SU-DHL-6 (cell line): Measurements from ENCODE around the gene ME3.

Experiments used
- H2AFZ ChIP-seq: fragments of 200-600 bp; sonication (generic); 2 replicates; pipeline ENCODE4 v1.6.1; 2014; ENCODE audit warnings: low read depth, mild to moderate bottlenecking, moderate library complexity, mixed read lengths, antibody characterized with exemption, low read length; ENCODE audit not compliant: severe bottlenecking
- H3F3A ChIP-seq: fragments of 200-600 bp; shearing (Covaris generic); 2 replicates; pipeline ENCODE4 v1.6.0; 2016; ENCODE audit warnings: antibody characterized with exemption, mild to moderate bottlenecking; ENCODE audit not compliant: insufficient read depth
- H3K27ac ChIP-seq: fragments of 200-600 bp; sonication (generic); 2 replicates; pipeline ENCODE4 v1.5.1; 2016; ENCODE audit warnings: low read depth, mild to moderate bottlenecking, low read length, moderate library complexity, mixed read lengths
- H3K27me3 ChIP-seq: fragments of 200-600 bp; sonication (generic), shearing (Covaris generic); 2 replicates; pipeline ENCODE4 v1.6.0; 2014; ENCODE audit warnings: mild to moderate bottlenecking, low read length
- H3K36me3 ChIP-seq: fragments of 200-600 bp; sonication (generic); 2 replicates; pipeline ENCODE4 v1.6.1; 2014; ENCODE audit warnings: mild to moderate bottlenecking, low read length, mixed read lengths
- H3K4me2 ChIP-seq: fragments of 300-600, 200-600 bp; shearing (Covaris generic), sonication (generic); 2 replicates; pipeline ENCODE4 v1.6.0; 2014; ENCODE audit warnings: low read length, low read depth, mild to moderate bottlenecking; ENCODE audit not compliant: poor library complexity, severe bottlenecking
- H3K4me3 ChIP-seq: fragments of 200-600 bp; sonication (generic); 2 replicates; pipeline ENCODE4 v1.5.1; 2014; ENCODE audit warnings: antibody characterized with exemption, low read length, mild to moderate bottlenecking, mixed read lengths; ENCODE audit not compliant: insufficient read depth, poor library complexity, severe bottlenecking
- H3K79me2 ChIP-seq: fragments of 200-600 bp; sonication (generic); 2 replicates; pipeline ENCODE4 v1.6.1; 2014; ENCODE audit warnings: mild to moderate bottlenecking, low read length, moderate library complexity; ENCODE audit not compliant: insufficient read depth
- H3K9ac ChIP-seq: fragments of 200-600 bp; sonication (generic); 2 replicates; pipeline ENCODE4 v1.7.0; 2014; ENCODE audit warnings: mild to moderate bottlenecking, low read length
- H3K9me2 ChIP-seq: fragments of 200-600 bp; sonication (generic); replicated peaks from 2 replicates; pipeline ENCODE4 v1.6.1; 2014; ENCODE audit warnings: low read length; ENCODE audit not compliant: insufficient read depth
- H3K9me3 ChIP-seq: fragments of 200-600 bp; sonication (generic); 2 replicates; pipeline ENCODE4 v1.6.1; 2014; ENCODE audit warnings: low read length, mixed read lengths; ENCODE audit not compliant: insufficient read depth
- H4K20me1 ChIP-seq: fragments of 200-600 bp; sonication (generic); 2 replicates; pipeline ENCODE4 v1.6.1; 2014; ENCODE audit warnings: low read depth, mild to moderate bottlenecking, antibody characterized with exemption, low read length, moderate library complexity, mixed read lengths
- EZH2phosphoT487 ChIP-seq: fragments of 200-600 bp; sonication (generic), shearing (Covaris generic); conservative IDR thresholded peaks from 2 replicates; pipeline ENCODE4 v1.6.1; 2018; ENCODE audit warnings: mild to moderate bottlenecking, antibody characterized with exemption, low read length, moderate library complexity, mixed read lengths
- TF ChIP-seq, protein P1 (sequence below): fragments of 200-600 bp; sonication (generic); IDR thresholded peaks from one replicate; pipeline ENCODE4 v1.5.1; 2017; ENCODE audit warnings: antibody characterized with exemption, mild to moderate bottlenecking, low read length, moderate library complexity; ENCODE audit not compliant: insufficient read depth, poor library complexity, severe bottlenecking

ME3 gene

DNA sequence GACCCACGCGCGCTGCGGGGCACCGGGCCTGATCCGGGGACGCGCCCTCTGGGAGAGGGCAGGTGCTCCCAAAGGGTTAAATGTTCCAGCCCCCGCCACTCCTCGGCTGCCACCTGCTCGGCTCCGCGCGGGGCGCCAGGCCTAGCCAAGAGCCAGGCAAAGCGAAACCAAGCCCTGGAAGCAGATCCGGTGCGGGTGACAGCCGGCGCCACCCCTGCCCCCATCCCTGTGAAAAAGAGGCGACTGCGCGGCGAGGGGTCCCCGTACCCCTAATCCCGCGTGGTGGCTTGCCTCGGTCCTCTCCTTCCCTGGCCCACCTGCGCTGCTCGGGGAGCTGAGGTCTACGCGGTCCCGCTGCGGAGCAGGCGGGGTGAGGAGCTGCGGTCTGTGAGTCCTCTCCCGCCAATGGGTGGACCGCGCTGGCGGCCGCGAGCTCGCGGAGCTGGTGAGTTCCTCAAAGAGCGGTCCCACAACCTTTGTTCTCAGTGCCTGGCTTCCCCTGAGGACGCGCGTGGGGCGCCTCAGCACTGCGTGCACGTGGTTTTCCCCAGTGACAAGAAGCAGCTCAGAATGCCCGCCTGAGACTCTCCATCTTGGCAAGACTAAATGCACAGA, at the start of gene ME3:
TSS of gene ME3 (minus strand) at position 610 of the 615 bp plus-strand sequence.
- no peaks in the 10 kb centered on the region for H3K36me3 ChIP-seq
- no peak within 1 kb of the TSS for H3K27ac ChIP-seq
- no peak within 1 kb of the TSS for H2AFZ ChIP-seq
- H3K4me3 ChIP-seq: no peak within 1 kb of the TSS
- no peak within 1 kb of the TSS for H3K9ac ChIP-seq
- H4K20me1 ChIP-seq: no peaks in the 10 kb centered on the region
- H3K27me3 ChIP-seq: no peaks in the 10 kb centered on the region
- no peak within 1 kb of the TSS for H3K4me2 ChIP-seq
- no peak for TF ChIP-seq EZH2phosphoT487
- TF ChIP-seq, protein P1, sequence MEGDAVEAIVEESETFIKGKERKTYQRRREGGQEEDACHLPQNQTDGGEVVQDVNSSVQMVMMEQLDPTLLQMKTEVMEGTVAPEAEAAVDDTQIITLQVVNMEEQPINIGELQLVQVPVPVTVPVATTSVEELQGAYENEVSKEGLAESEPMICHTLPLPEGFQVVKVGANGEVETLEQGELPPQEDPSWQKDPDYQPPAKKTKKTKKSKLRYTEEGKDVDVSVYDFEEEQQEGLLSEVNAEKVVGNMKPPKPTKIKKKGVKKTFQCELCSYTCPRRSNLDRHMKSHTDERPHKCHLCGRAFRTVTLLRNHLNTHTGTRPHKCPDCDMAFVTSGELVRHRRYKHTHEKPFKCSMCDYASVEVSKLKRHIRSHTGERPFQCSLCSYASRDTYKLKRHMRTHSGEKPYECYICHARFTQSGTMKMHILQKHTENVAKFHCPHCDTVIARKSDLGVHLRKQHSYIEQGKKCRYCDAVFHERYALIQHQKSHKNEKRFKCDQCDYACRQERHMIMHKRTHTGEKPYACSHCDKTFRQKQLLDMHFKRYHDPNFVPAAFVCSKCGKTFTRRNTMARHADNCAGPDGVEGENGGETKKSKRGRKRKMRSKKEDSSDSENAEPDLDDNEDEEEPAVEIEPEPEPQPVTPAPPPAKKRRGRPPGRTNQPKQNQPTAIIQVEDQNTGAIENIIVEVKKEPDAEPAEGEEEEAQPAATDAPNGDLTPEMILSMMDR: no peak
- no peaks in the 10 kb centered on the region for H3F3A ChIP-seq
- H3K9me3 ChIP-seq: no peaks in the 10 kb centered on the region
- no peaks in the 10 kb centered on the region for H3K79me2 ChIP-seq
- no peaks in the 10 kb centered on the region for H3K9me2 ChIP-seq

DNA sequence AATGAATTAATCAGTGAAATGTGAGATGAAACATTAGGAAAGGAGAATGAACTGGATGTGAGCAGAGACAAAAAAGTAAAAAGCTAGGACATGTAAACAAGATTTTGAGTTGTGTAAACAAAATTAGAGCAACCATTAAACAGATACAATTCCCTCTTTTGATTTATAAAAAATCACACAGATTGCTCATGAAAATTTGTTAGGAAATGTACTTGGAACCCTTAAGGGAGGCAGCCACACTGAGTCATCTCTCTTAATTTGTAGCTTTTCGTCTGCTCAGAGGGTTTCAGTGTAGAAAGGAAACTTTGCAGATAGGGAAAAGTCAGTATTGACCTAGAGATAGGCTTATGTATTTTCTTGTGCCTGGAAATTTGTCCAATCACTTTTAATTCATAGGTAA, 49.6 kb upstream of the ME3 start:
- no peaks in the 10 kb centered on the region for H3F3A ChIP-seq
- no peaks in the 10 kb centered on the region for H3K9me3 ChIP-seq
- no peak overlapping the region for H3K9ac ChIP-seq
- H3K79me2 ChIP-seq: no peaks in the 10 kb centered on the region
- no peak overlapping the region for H3K27ac ChIP-seq
- no peak overlapping the region for H2AFZ ChIP-seq
- H3K36me3 ChIP-seq: no peaks in the 10 kb centered on the region
- H4K20me1 ChIP-seq: no peaks in the 10 kb centered on the region
- H3K4me3 ChIP-seq: no peak overlapping the region
- H3K27me3 ChIP-seq: no peaks in the 10 kb centered on the region
- H3K4me2 ChIP-seq: no peak overlapping the region
- no peak for TF ChIP-seq EZH2phosphoT487
- TF ChIP-seq, protein P1: no peak
- no peaks in the 10 kb centered on the region for H3K9me2 ChIP-seq

DNA sequence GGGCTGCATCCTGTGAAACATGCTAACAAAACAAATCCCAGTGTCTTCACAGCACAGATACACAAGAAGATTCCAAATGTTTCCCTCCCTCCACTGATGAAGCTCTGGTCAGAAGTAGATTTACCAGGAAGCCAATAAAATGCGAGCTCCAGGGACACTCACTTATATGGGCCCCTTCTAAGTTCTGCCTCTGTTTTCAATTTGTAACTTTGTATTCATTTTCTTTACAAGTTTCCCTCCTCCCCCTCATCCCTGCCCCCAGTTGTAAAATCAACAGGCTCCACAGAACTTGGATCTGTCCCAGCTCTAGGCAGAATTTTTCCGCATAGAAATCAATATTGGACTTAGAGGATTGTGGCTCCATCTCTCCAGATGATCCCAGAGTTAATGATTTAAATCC, 48.1 kb upstream of the ME3 start:
- Histone ChIP-seq H2AFZ (no peak overlapping the region), H3F3A (no peaks in the 10 kb centered on the region), H3K79me2 (no peaks in the 10 kb centered on the region), H3K9me2 (no peaks in the 10 kb centered on the region), H3K4me2 (no peak overlapping the region), H3K27ac (no peak overlapping the region), H3K4me3 (no peak overlapping the region), H3K9me3 (no peaks in the 10 kb centered on the region), H3K36me3 (no peaks in the 10 kb centered on the region), H3K9ac (no peak overlapping the region), H3K27me3 (no peaks in the 10 kb centered on the region), H4K20me1 (no peaks in the 10 kb centered on the region)
- TF ChIP-seq EZH2phosphoT487: no peak
- TF ChIP-seq, protein P1: no peak
